SK-N-SH treated with all-trans-retinoic acid at 6 μM for 48 hours (cell line): Measurements from ENCODE around the gene TTL.
"Not testable (repeated sequence)": the region's sequence is repeated elsewhere in the genome, so short reads cannot be mapped to it uniquely, and the experiment has no call there.

Experiments used
- ATAC-seq: fragments of 200-7000 bp; cut with Tn5 transposase; 3 replicates; pipeline ENCODE4 v1.9.1; 2020; ENCODE audit warnings: mild to moderate bottlenecking, moderate library complexity
- ARNTL ChIP-seq: fragments of 450-650 bp; formaldehyde crosslinking; IDR thresholded peaks from 2 replicates; pipeline ENCODE4 v1.5.0; 2020; ENCODE audit warnings: low read depth, mild to moderate bottlenecking, moderate library complexity, borderline replicate concordance
- BACH2 ChIP-seq: fragments of 250-450 bp; sonication (Bioruptor Pico); IDR thresholded peaks from 2 replicates; pipeline ENCODE4 v1.9.0; 2021; ENCODE audit warnings: mild to moderate bottlenecking, borderline replicate concordance
- CSDC2 ChIP-seq: fragments of 250-450 bp; sonication (Bioruptor Pico); IDR thresholded peaks from 2 replicates; pipeline ENCODE4 v1.5.0; 2020; ENCODE audit warnings: mild to moderate bottlenecking, moderate library complexity
- ESRRG ChIP-seq: fragments of 250-450 bp; sonication (Bioruptor Pico); IDR thresholded peaks from 2 replicates; pipeline ENCODE4 v1.6.1; 2021; ENCODE audit warnings: mild to moderate bottlenecking
- GLIS3 ChIP-seq: fragments of 250-450 bp; sonication (Bioruptor Pico); IDR thresholded peaks from 2 replicates; pipeline ENCODE4 v1.5.0; 2020; ENCODE audit warnings: mild to moderate bottlenecking, moderate library complexity
- ISL1 ChIP-seq: fragments of 250-450 bp; sonication (Bioruptor Pico); IDR thresholded peaks from 2 replicates; pipeline ENCODE4 v2.1.2; 2022; ENCODE audit warnings: mild to moderate bottlenecking, moderate library complexity
- OSR1 ChIP-seq: fragments of 250-450 bp; sonication (Bioruptor Pico); IDR thresholded peaks from 2 replicates; pipeline ENCODE4 v1.8.0; 2022; ENCODE audit warnings: moderate library complexity, mild to moderate bottlenecking, inconsistent platforms
- PPARA ChIP-seq: fragments of 250-450 bp; sonication (Bioruptor Pico); IDR thresholded peaks from 2 replicates; pipeline ENCODE4 v1.5.0; 2020; ENCODE audit warnings: mild to moderate bottlenecking, borderline replicate concordance
- RARB ChIP-seq: fragments of 250-450 bp; sonication (Bioruptor Pico); IDR thresholded peaks from 2 replicates; pipeline ENCODE4 v1.8.0; 2021; ENCODE audit warnings: mild to moderate bottlenecking, moderate library complexity
- SNAI2 ChIP-seq: fragments of 250-450 bp; sonication (Bioruptor Pico); IDR thresholded peaks from 2 replicates; pipeline ENCODE4 v1.5.0; 2020; ENCODE audit warnings: mild to moderate bottlenecking, moderate library complexity
- TCF4 ChIP-seq: fragments of 250-450 bp; sonication (Bioruptor Pico); IDR thresholded peaks from 2 replicates; pipeline ENCODE4 v1.8.0; 2021; ENCODE audit warnings: mild to moderate bottlenecking, moderate library complexity, borderline replicate concordance
- TOX ChIP-seq: fragments of 250-450 bp; sonication (Bioruptor Pico); IDR thresholded peaks from 2 replicates; pipeline ENCODE4 v1.8.0; 2021; ENCODE audit warnings: mild to moderate bottlenecking, moderate library complexity, borderline replicate concordance
- ZC3H10 ChIP-seq: fragments of 250-450 bp; sonication (Bioruptor Pico); IDR thresholded peaks from 2 replicates; pipeline ENCODE4 v1.5.1; 2021; ENCODE audit warnings: mild to moderate bottlenecking, moderate library complexity
- ZFP30 ChIP-seq: fragments of 450-650 bp; formaldehyde crosslinking; IDR thresholded peaks from 2 replicates; pipeline ENCODE4 v1.5.0; 2022; ENCODE audit warnings: mild to moderate bottlenecking, moderate library complexity
- ZNF565 ChIP-seq: fragments of 450-650 bp; formaldehyde crosslinking; conservative IDR thresholded peaks from 2 replicates; pipeline ENCODE4 v1.5.0; 2020; ENCODE audit warnings: low read depth, mild to moderate bottlenecking, moderate library complexity
- ZNF70 ChIP-seq: fragments of 450-650 bp; formaldehyde crosslinking; IDR thresholded peaks from 2 replicates; pipeline ENCODE4 v1.5.0; 2020; ENCODE audit warnings: mild to moderate bottlenecking, moderate library complexity
- ZNF8 ChIP-seq: fragments of 450-650 bp; formaldehyde crosslinking; IDR thresholded peaks from 2 replicates; pipeline ENCODE4 v1.5.0; 2020; ENCODE audit warnings: mild to moderate bottlenecking, moderate library complexity
- TF ChIP-seq, protein P1 (sequence below): fragments of 250-450 bp; sonication (Bioruptor Pico); IDR thresholded peaks from 2 replicates; pipeline ENCODE4 v1.8.0; 2021; ENCODE audit warnings: low read depth, mild to moderate bottlenecking, moderate library complexity, borderline replicate concordance
- TF ChIP-seq, protein P2 (sequence below): fragments of 250-450 bp; sonication (Bioruptor Pico); IDR thresholded peaks from 2 replicates; pipeline ENCODE4 v1.5.0; 2020; ENCODE audit warnings: mild to moderate bottlenecking, moderate library complexity

TTL gene

DNA sequence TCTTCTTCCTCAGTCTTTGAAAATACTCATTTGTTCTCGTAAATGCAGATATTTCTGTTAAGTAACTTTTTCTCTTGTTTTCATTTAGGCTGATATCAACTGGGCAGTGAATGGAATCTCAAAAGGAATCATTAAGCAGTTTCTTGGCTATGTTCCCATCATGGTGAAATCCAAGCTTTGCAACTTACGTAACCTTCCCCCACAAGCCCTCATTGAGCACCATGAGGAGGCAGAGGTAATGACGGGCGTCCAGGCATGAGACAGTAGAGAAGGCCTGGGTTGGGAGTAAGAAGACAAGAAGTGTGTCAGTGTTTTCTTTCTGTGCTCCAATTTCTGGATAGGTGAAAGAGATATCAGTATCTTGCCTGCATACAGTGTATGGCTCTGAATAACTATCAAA, 65.4 kb downstream of the TTL start:
- no peak for ATAC-seq
- TF ChIP-seq ZC3H10 (CRISPR knock-in tag), result no peak
- no peak for TF ChIP-seq ZFP30 (CRISPR knock-in tag)
- TF ChIP-seq GLIS3, result no peak
- no peak for TF ChIP-seq TOX (CRISPR knock-in tag)
- no peak for TF ChIP-seq TCF4 (CRISPR knock-in tag)
- no peak for TF ChIP-seq BACH2
- TF ChIP-seq ISL1 (CRISPR knock-in tag), result no peak
- TF ChIP-seq, protein P1, sequence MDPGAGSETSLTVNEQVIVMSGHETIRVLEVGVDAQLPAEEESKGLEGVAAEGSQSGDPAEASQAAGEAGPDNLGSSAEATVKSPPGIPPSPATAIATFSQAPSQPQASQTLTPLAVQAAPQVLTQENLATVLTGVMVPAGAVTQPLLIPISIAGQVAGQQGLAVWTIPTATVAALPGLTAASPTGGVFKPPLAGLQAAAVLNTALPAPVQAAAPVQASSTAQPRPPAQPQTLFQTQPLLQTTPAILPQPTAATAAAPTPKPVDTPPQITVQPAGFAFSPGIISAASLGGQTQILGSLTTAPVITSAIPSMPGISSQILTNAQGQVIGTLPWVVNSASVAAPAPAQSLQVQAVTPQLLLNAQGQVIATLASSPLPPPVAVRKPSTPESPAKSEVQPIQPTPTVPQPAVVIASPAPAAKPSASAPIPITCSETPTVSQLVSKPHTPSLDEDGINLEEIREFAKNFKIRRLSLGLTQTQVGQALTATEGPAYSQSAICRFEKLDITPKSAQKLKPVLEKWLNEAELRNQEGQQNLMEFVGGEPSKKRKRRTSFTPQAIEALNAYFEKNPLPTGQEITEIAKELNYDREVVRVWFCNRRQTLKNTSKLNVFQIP (CRISPR knock-in tag), result no peak
- TF ChIP-seq ARNTL (CRISPR knock-in tag), result no peak

DNA sequence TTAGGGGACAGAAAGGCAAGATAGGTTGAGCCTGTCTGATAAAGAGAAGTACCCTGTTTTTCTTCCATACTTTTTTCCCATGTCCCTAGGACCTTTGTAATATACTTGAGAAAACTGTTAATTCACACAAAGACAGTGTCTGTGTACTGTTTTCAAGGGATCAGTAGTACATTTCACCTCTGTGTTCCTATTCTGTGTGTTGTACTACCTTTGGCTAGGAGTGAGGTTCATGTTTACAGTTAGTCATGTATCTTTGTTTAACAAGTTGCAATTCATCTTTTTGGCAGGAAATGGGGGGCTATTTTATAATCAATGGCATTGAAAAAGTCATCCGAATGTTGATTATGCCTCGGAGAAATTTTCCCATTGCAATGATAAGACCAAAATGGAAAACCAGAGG, 67.0 kb downstream of the TTL start:
- TF ChIP-seq RARB (CRISPR knock-in tag) (no peak), SNAI2 (CRISPR knock-in tag) (no peak), OSR1 (CRISPR knock-in tag) (no peak)
- TF ChIP-seq, protein P1 (CRISPR knock-in tag), result no peak
- ATAC-seq, result no peak

DNA sequence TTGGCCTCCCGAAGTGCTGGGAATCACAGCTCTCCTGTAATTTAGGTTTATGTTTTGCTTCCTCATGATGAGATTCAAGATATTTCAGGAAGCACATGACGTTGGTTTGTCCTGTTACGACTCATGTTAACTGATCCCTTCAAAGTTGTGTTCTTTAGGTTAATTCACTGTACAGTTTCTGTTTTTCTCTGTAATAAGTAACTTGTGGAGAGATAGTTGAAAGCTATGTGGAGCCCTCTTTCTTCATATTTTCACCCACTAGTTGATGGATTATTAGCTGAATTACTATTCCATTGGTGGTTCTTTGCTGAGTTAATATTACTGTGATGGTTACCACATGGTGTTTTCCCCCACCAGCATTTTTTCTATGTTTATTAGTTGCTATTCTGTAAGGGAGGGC, 84.1 kb downstream of the TTL start:
- TF ChIP-seq SNAI2 (CRISPR knock-in tag) (no peak), ZC3H10 (CRISPR knock-in tag) (no peak), ZNF70 (CRISPR knock-in tag) (no peak), ZNF565 (CRISPR knock-in tag) (no peak), ESRRG (CRISPR knock-in tag) (no peak), PPARA (CRISPR knock-in tag) (no peak), OSR1 (CRISPR knock-in tag) (no peak)
- TF ChIP-seq, protein P2, sequence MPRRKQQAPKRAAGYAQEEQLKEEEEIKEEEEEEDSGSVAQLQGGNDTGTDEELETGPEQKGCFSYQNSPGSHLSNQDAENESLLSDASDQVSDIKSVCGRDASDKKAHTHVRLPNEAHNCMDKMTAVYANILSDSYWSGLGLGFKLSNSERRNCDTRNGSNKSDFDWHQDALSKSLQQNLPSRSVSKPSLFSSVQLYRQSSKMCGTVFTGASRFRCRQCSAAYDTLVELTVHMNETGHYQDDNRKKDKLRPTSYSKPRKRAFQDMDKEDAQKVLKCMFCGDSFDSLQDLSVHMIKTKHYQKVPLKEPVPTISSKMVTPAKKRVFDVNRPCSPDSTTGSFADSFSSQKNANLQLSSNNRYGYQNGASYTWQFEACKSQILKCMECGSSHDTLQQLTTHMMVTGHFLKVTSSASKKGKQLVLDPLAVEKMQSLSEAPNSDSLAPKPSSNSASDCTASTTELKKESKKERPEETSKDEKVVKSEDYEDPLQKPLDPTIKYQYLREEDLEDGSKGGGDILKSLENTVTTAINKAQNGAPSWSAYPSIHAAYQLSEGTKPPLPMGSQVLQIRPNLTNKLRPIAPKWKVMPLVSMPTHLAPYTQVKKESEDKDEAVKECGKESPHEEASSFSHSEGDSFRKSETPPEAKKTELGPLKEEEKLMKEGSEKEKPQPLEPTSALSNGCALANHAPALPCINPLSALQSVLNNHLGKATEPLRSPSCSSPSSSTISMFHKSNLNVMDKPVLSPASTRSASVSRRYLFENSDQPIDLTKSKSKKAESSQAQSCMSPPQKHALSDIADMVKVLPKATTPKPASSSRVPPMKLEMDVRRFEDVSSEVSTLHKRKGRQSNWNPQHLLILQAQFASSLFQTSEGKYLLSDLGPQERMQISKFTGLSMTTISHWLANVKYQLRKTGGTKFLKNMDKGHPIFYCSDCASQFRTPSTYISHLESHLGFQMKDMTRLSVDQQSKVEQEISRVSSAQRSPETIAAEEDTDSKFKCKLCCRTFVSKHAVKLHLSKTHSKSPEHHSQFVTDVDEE (CRISPR knock-in tag), result no peak

DNA sequence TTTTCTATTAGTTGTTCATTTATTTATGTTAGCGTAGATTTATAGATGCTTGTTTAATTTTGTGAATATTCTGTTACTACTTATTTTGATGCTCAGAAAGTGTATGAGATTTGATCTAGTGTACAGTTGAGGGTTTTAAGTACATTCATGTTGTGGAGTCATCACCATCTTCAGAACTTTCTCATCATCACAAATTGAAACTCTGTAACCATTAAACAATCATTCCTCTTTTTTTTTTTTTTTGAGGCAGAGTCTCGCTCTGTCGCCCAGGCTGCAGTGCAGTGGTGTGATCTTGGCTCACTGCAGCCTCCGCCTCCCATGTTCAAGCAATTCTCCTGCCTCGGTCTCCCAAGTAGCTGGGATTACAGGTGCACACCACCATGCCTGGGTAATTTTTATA, 84.6 kb downstream of the TTL start:
- not testable (repeated sequence) for ATAC-seq

More for the DNA sequence above, 84.1 kb downstream of the TTL start:
- ATAC-seq, result no peak

DNA sequence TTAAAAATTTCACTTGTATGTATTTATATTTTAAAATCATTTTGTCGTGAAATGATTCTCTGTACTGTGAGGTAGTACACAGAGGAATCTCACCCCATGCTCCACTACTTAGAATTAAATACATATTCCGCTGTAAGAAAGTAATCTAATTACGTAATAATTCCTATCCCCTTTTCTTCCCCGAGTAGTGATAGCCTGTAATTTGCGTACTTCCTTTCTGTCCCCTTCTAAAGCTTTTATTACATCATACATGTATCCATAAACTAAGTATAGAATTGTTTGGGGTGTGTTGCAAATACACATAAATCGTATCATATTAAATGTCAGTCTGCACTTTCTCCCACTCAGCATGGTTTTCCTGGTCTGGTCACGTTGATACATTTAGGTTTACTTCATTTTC, 90.0 kb downstream of the TTL start:
- TF ChIP-seq, protein P1 (CRISPR knock-in tag), result no peak
- no peak for TF ChIP-seq ISL1 (CRISPR knock-in tag)
- TF ChIP-seq, all 23 proteins: peak for 0
- no peak for ATAC-seq

DNA sequence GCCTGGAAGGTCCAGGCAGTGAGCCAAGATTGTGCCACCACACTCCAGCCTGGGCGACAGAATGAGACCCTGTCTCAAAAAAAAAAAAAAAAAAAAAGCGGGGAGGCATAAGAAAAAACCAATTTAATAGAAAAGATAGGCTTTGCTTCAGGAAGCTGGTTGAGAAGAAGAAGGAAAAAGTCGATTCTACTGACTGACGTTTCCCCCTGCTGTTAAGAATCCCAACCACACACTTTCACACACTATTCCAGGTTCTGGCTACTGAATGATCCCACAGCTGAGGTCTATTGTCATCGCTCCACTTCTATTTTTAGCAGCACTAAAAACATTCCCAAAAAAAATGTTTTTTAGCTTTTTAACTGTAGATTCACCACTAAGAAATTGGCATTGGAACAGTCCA, 95.8 kb downstream of the TTL start:
- ATAC-seq, result peak; percentile 46; the same call in 2 of the 3 replicates
- no peak for TF ChIP-seq ESRRG (CRISPR knock-in tag)
- TF ChIP-seq ZC3H10 (CRISPR knock-in tag), result no peak
- TF ChIP-seq PPARA (CRISPR knock-in tag), result no peak
- no peak for TF ChIP-seq ZNF8 (CRISPR knock-in tag)
- no peak for TF ChIP-seq TCF4 (CRISPR knock-in tag)
- TF ChIP-seq, protein P2 (CRISPR knock-in tag), result no peak
- no peak for TF ChIP-seq CSDC2
